OCI-LY3 (cell line): Measurements from ENCODE around the gene MESP2.

Source experiments
- H2AFZ ChIP-seq: fragments of 200-600, 300-600 bp; shearing (Covaris generic); 2 replicates; pipeline ENCODE4 v1.6.0; 2014; ENCODE audit warnings: antibody characterized with exemption, low read depth, low read length
- H3K27ac ChIP-seq: fragments of 200-600, 300-600 bp; sonication (generic); 2 replicates; pipeline ENCODE4 v1.5.1; 2014; ENCODE audit warnings: mild to moderate bottlenecking, low read length, moderate library complexity, mixed read lengths
- H3K27me3 ChIP-seq: fragments of 200-600, 300-600 bp; sonication (generic); 2 replicates; pipeline ENCODE4 v1.6.1; 2014; ENCODE audit warnings: low read depth, low read length, mixed read lengths
- H3K36me3 ChIP-seq: fragments of 200-600, 300-600 bp; sonication (generic); replicated peaks from 2 replicates; pipeline ENCODE3; 2014; ENCODE audit warnings: low read depth, low read length, mixed read lengths
- H3K4me1 ChIP-seq: fragments of 300-600, 200-600 bp; sonication (generic); 2 replicates; pipeline ENCODE4 v1.6.1; 2014; ENCODE audit warnings: low read length, mixed read lengths
- H3K4me2 ChIP-seq: fragments of 200-600, 300-600 bp; sonication (generic); 2 replicates; pipeline ENCODE4 v1.6.1; 2014; ENCODE audit warnings: low read length, mixed read lengths
- H3K4me3 ChIP-seq: fragments of 300-600, 200-600 bp; sonication (generic); 2 replicates; pipeline ENCODE4 v1.5.1; 2014; ENCODE audit warnings: antibody characterized with exemption, mild to moderate bottlenecking, low read length, moderate library complexity
- H3K79me2 ChIP-seq: fragments of 300-600, 200-600 bp; shearing (Covaris generic); 2 replicates; pipeline ENCODE4 v1.6.1; 2014; ENCODE audit warnings: mild to moderate bottlenecking, low read length, mixed read lengths
- H3K9ac ChIP-seq: fragments of 300-600, 200-600 bp; shearing (Covaris generic); 2 replicates; pipeline ENCODE4 v1.6.0; 2014; ENCODE audit warnings: mild to moderate bottlenecking, low read length, moderate library complexity
- H3K9me3 ChIP-seq: fragments of 200-600, 300-600 bp; shearing (Covaris generic); 2 replicates; pipeline ENCODE4 v1.6.1; 2014; ENCODE audit warnings: low read length, mixed read lengths; ENCODE audit not compliant: insufficient read depth
- H4K20me1 ChIP-seq: fragments of 200-600, 300-600 bp; sonication (generic); 2 replicates; pipeline ENCODE4 v1.6.1; 2016; ENCODE audit warnings: low read length, mixed read lengths; ENCODE audit not compliant: insufficient read depth
- EZH2phosphoT487 ChIP-seq: fragments of 200-600 bp; shearing (Covaris generic); IDR thresholded peaks from 2 replicates; pipeline ENCODE4 v1.6.1; 2018; ENCODE audit warnings: antibody characterized with exemption, mixed run types, low read depth
- TF ChIP-seq, protein P1 (sequence below): fragments of 200-600, 300-600 bp; sonication (generic); IDR thresholded peaks from 2 replicates; pipeline ENCODE4 v1.5.1; 2014; ENCODE audit warnings: antibody characterized with exemption, low read length, low read depth

MESP2 gene

GRCh38 chr15:89777073-89777751 is 1.1 kb downstream of the MESP2 start:
- no peak for TF ChIP-seq EZH2phosphoT487
- TF ChIP-seq, protein P1, sequence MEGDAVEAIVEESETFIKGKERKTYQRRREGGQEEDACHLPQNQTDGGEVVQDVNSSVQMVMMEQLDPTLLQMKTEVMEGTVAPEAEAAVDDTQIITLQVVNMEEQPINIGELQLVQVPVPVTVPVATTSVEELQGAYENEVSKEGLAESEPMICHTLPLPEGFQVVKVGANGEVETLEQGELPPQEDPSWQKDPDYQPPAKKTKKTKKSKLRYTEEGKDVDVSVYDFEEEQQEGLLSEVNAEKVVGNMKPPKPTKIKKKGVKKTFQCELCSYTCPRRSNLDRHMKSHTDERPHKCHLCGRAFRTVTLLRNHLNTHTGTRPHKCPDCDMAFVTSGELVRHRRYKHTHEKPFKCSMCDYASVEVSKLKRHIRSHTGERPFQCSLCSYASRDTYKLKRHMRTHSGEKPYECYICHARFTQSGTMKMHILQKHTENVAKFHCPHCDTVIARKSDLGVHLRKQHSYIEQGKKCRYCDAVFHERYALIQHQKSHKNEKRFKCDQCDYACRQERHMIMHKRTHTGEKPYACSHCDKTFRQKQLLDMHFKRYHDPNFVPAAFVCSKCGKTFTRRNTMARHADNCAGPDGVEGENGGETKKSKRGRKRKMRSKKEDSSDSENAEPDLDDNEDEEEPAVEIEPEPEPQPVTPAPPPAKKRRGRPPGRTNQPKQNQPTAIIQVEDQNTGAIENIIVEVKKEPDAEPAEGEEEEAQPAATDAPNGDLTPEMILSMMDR = no peak
- Histone ChIP-seq H3K4me3 (no peak overlapping the region), H3K27ac (no peak overlapping the region), H4K20me1 (no peaks in the 10 kb centered on the region), H3K4me2 (no peak overlapping the region), H3K79me2 (no peaks in the 10 kb centered on the region), H3K4me1 (peaks cover 38% of the 10 kb centered on the region), H3K36me3 (no peaks in the 10 kb centered on the region), H2AFZ (no peak overlapping the region), H3K9ac (no peak overlapping the region), H3K27me3 (no peaks in the 10 kb centered on the region), H3K9me3 (no peaks in the 10 kb centered on the region)

DNA sequence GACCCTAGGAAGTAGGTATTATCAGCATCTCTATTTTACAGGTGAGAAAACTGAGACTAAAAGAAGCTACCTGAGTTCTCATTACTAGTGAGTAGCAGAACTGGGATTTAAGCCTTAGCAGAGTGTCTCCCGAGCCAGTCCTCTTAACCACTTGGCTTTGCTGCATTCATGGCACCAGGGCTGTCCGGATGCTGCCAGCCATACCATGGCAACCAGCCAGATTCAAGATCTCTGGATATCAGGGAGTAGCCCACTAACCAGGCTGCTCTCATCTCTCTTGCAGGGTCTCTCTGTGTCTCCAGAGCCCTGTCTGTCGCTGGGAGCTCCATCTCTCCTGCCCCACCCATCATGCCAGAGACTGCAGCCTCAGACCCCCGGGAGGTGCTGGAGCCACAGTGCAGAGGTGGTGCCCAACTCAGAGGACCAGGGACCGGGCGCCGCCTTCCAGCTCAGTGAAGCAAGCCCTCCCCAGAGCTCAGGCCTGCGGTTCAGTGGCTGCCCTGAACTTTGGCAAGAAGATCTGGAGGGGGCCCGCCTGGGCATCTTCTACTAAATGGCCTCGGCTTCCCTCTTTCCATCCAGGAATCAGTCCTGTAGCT is 1.7 kb downstream of the MESP2 start:
- Histone ChIP-seq H4K20me1 (no peaks in the 10 kb centered on the region), H2AFZ (no peak overlapping the region), H3K36me3 (no peaks in the 10 kb centered on the region), H3K9ac (no peak overlapping the region), H3K9me3 (no peaks in the 10 kb centered on the region), H3K27ac (no peak overlapping the region), H3K4me3 (no peak overlapping the region), H3K27me3 (no peaks in the 10 kb centered on the region), H3K4me1 (peaks cover 41% of the 10 kb centered on the region), H3K79me2 (no peaks in the 10 kb centered on the region), H3K4me2 (no peak overlapping the region)
- TF ChIP-seq, protein P1 = no peak
- no peak for TF ChIP-seq EZH2phosphoT487

GRCh38 chr15:89778861-89779260 is 2.7 kb downstream of the MESP2 start:
- H3K27ac ChIP-seq = no peak overlapping the region
- no peak overlapping the region for H3K4me2 ChIP-seq
- no peak overlapping the region for H3K9ac ChIP-seq
- H3K79me2 ChIP-seq = no peaks in the 10 kb centered on the region
- no peak overlapping the region for H3K4me3 ChIP-seq
- no peaks in the 10 kb centered on the region for H3K9me3 ChIP-seq
- no peaks in the 10 kb centered on the region for H4K20me1 ChIP-seq
- H3K27me3 ChIP-seq = no peaks in the 10 kb centered on the region
- H3K4me1 ChIP-seq = peaks cover 46% of the 10 kb centered on the region
- no peaks in the 10 kb centered on the region for H3K36me3 ChIP-seq
- H2AFZ ChIP-seq = no peak overlapping the region
- TF ChIP-seq, protein P1 = no peak
- no peak for TF ChIP-seq EZH2phosphoT487

- TF ChIP-seq, protein P1 = no peak
- no peak for TF ChIP-seq EZH2phosphoT487
- H3K79me2 ChIP-seq = no peaks in the 10 kb centered on the region
- H2AFZ ChIP-seq = no peak overlapping the region; the same call in 1 of the 2 replicates
- peak overlapping the region; percentile 77 for H3K9ac ChIP-seq
- peak overlapping the region; percentile 89 for H3K27ac ChIP-seq
- peak overlapping the region; percentile 47 for H3K4me2 ChIP-seq
- H3K27me3 ChIP-seq = no peaks in the 10 kb centered on the region
- H3K36me3 ChIP-seq = no peaks in the 10 kb centered on the region
- H3K4me1 ChIP-seq = peaks cover 64% of the 10 kb centered on the region
- no peaks in the 10 kb centered on the region for H4K20me1 ChIP-seq
- H3K4me3 ChIP-seq = peak overlapping the region; percentile 14
- no peaks in the 10 kb centered on the region for H3K9me3 ChIP-seq
Measured at GRCh38 chr15:89780601-89781000, 4.5 kb downstream of the MESP2 start.
